G401.6 (cell line): Measurements from ENCODE around the gene NOBOX.
"Not testable (repeated sequence)": the region's sequence is repeated elsewhere in the genome, so short reads cannot be mapped to it uniquely, and the experiment has no call there.

Experiments used
- FAIRE-seq: peaks from 2 replicates; lab custom pipeline; 2012; peaks lifted over from hg19 to GRCh38; lab: Jason Lieb, UNC

NOBOX gene

DNA sequence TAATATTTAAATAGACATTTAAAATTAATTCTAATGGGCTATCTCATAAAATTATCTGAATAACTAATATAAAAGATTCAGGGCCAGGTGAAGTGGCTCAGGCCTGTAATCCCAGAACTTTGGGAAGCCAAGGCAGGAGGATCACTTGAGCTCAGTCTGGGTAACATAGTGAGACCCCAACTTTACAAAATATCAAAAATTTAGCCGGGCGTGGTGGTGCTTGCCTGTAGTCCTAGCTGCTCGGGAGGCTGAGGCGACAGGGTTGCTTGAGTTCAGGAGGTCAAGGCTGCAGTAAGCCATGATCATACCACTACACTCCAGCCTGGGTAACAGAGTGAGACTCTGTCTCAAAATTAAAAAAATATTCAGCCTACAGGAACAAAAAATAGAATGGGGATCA, 12.5 kb downstream of the NOBOX start:
- FAIRE-seq: no peak

DNA sequence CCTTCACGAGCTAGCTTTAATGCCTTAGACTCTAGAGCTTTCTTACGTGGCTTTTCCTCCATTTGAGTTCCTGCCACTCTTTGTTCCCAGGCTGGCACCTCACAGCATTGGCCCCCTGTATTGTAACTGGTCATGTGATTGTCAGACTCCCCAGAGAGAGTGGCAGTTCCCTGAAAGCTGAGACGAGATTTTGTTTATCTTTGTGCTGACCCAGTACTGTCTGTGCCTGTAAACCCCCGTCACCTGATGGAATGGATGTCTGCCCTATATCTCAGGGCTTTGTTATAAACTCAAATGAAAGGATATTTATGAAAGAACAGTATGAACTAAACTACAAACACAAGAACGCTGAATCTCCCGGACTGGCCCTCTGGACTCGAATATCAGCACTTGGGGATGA, 13.0 kb downstream of the NOBOX start:
- no peak for FAIRE-seq

DNA sequence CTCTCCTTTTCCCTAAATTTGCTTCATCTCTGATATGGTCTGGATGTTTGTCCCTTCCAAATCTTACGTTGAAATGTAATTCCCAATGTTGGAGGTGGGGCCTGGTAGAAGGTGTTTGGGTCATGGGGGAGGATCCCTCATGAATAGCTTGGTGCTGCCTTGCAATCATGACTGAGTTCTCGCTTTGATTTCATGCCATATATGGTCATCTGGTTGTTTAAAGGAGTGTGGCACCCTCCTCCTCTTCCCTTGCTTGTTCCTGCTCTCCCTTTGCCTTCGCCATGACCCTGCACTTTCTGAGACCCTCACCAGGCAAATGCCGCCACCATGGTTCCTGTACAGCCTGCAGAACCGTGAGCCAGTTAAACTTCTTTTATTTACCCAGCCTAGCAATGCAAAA, 14.5 kb downstream of the NOBOX start:
- no peak for FAIRE-seq

- no peak for FAIRE-seq
Measured at GRCh38 chr7:144386741-144387140, 16.8 kb downstream of the NOBOX start.

GRCh38 chr7:144384555-144385245, 18.8 kb downstream of the NOBOX start:
- no peak for FAIRE-seq

DNA sequence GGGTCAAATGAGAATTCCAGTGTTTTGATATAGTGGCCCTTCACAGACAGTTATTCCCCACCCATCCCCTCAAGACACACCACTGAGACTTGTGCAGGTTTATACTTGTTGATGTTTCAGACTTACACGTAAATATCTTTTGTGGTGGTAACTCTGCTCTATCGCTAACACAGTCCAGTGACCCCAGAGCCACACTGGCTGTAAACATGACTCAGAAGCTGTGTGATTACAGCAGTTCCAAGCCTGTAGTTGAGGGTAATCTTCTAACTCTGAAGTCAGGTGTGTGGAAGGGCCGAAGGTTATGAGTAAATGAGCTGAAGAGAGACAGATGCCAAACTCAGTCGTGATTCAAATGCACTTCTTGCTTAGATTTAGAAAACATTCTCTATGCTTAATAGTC, 19.4 kb downstream of the NOBOX start:
- FAIRE-seq: no peak

- FAIRE-seq: no peak
Measured at GRCh38 chr7:144379776-144380384, 23.6 kb downstream of the NOBOX start.

DNA sequence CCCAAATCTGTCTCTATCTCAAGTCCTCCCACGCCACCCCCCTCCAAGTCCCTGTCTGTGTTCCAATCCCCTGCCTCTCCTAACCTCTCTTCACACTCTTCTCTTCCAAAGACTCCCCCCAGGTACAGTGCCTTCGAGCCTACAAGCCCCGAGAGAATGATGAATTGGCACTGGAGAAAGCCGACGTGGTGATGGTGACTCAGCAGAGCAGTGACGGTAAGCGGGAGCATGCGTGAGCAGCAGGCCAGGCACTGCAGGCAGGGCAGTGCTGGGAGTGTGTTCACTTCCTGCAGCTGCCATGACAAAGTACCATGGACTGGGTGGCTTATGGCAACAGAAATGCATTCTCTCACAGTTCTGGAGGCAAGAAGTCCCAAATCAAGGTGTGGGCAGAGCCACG, 24.8 kb downstream of the NOBOX start:
- FAIRE-seq: no peak

- FAIRE-seq: not testable (repeated sequence)
Measured at GRCh38 chr7:144369221-144369620, 34.3 kb downstream of the NOBOX start.

DNA sequence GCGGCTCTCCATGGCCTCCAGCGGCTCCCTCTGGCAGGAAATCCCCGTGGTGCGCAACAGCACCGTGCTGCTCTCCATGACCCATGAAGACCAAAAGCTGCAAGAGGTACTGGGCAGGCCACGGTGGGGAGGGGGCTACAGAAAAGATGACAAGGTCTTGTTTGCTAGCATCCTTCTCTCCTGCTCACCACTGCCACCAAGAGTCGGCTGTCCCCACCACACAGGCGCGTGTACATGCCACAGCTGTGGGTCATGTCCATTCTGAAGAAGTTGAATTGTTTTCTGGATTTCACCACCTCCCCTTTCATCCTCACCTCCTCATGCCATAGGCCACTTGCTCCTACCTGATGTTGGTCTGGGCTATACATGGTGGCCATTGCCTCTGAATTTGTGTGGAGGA, 36.2 kb downstream of the NOBOX start:
- not testable (repeated sequence) for FAIRE-seq

DNA sequence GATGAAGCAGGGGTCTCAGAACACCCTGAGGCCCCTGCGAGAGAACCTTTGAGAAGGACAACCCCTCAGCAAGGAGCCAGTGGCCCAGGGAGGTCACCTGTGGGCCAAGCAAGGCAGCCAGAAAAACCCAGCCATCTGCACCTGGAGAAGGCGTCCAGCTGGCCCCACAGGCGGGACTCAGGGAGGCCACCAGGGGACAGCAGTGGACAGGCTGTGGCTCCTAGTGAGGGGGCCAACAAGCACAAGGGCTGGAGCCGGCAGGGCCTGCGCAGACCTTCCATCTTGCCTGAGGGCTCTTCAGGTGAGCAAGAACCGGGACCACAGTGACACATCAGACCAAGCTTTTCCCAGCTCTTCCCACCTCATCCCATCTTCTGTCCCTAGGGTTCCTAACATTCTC, 38.0 kb downstream of the NOBOX start:
- not testable (repeated sequence) for FAIRE-seq

DNA sequence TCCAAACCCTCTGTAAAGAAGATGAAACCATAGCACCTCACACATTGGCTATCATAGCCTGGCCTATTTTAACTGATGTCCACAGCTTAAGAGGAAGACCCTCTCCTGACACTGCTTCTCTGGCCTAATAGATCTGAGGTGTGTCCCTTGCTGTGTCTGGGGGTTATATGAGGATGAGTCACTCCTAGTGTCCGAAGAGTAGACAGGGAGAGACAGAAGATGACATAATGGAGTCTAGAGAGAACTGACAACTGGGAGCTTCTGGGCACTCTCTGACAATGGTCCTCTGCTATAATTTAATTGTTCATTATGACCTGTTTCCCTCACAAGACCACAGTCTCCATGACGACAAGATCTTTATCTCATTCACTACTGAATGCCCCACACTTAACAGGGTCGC, 41.4 kb downstream of the NOBOX start:
- not testable (repeated sequence) for FAIRE-seq

DNA sequence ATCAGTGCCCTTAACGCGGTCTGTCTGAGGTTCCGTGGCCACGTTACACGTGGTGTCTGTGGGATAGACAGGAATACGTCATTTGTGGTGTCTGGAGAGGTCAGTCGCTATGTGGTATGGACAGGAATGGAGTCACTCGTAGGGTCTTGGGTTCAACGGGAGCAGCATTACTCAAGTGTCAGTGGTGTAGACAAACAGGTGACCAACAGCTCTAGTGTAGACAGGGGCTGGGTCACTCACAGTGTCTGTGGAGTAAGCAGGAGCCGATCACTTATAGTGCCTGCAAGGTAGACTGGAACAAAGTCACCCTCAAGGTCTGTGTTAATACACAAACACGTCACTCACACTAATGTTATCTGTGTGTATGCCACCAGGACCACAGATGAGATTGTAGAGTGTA, 46.6 kb downstream of the NOBOX start:
- not testable (repeated sequence) for FAIRE-seq

DNA sequence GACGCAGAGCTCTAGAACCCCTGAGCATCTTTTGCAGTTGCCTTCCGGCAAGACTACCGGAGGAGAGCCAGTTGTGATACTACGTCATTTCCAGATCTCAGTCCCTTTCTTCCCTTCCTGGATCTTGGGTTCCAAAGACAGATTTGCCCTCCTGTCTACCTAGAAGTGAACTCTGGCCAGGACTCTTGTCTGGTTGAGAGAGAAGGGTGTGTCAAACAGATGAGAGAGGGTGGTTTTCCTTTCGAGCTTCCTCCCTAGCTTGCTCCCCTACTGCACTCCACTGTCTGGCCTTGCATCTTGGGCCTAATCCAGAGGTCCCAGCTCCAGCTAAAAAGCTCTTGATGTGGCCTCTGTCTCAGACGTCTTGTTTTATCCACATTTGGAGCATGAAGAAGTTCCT, 47.3 kb downstream of the NOBOX start:
- not testable (repeated sequence) for FAIRE-seq

GRCh38 chr7:144355176-144355822, 48.2 kb downstream of the NOBOX start, which contains the start of gene ARHGEF5:
TSS of gene ARHGEF5 (plus strand) at chr7:144355402. CDS start at chr7:144362670, 7,268 bp downstream.
- not testable (repeated sequence) for FAIRE-seq

DNA sequence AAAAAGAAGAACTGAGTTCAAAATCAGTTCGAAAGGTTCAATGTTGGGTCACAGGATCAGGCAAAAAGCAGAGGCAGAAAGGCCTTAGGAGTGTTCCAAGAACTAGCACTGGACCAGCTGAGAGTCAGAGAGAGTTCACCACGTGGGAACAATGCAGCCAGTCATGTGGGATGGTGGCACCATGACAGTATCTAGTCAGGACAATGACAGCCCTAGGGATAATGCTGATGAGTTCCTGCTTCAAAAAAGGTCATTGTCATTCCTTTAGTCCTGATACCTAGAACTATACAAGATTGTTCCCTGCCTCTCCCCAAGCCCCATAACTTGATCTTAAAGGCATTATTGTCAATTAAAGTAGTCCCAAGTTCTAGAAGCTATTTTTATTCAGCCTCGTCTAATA, 51.8 kb downstream of the NOBOX start:
- FAIRE-seq: not testable (repeated sequence)

- not testable (repeated sequence) for FAIRE-seq
Measured at GRCh38 chr7:144348625-144349024, 54.9 kb downstream of the NOBOX start.
